Neural cell (in vitro differentiated cells): ENCODE data around the gene EPS8.

ENCODE experiments used
- EP300 ChIP-seq: fragments of 450-650 bp; conservative IDR thresholded peaks from 2 replicates; pipeline ENCODE4 v1.6.1; 2014; ENCODE audit warnings: antibody characterized with exemption, mild to moderate bottlenecking, moderate library complexity; ENCODE audit not compliant: poor library complexity, severe bottlenecking
- POLR2AphosphoS5 ChIP-seq: IDR thresholded peaks from 2 replicates; pipeline ENCODE4 v1.6.1; 2012
- RAD21 ChIP-seq: fragments of 450-650 bp; conservative IDR thresholded peaks from 2 replicates; pipeline ENCODE4 v1.6.1; 2014; ENCODE audit warnings: antibody characterized with exemption, mild to moderate bottlenecking, moderate library complexity
- TF ChIP-seq, protein P1 (sequence below): fragments of 450-650 bp; IDR thresholded peaks from 2 replicates; pipeline ENCODE4 v1.5.1; 2014; ENCODE audit warnings: antibody characterized with exemption, mild to moderate bottlenecking, moderate library complexity; ENCODE audit not compliant: poor library complexity, severe bottlenecking

DNA sequence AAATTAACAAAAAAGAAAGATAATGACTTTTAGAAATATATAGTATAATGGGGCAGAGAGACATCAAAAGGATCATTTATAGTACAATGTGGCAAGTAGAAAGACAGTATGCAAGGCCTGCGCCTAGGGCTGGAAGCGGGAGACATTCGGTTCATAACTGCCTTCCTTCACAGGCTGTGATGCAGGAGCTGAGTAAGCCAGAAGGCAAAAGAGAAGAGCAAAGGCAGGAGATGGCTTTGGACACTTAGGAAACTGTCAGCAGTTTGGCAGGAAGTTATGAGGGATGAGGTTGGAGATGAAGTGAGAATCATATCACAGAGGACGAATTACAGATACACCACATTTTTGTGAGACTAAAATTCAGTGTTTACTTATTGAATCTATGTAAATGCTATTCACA is 97.8 kb downstream of the EPS8 start:
- no peak for TF ChIP-seq POLR2AphosphoS5
- TF ChIP-seq, protein P1, sequence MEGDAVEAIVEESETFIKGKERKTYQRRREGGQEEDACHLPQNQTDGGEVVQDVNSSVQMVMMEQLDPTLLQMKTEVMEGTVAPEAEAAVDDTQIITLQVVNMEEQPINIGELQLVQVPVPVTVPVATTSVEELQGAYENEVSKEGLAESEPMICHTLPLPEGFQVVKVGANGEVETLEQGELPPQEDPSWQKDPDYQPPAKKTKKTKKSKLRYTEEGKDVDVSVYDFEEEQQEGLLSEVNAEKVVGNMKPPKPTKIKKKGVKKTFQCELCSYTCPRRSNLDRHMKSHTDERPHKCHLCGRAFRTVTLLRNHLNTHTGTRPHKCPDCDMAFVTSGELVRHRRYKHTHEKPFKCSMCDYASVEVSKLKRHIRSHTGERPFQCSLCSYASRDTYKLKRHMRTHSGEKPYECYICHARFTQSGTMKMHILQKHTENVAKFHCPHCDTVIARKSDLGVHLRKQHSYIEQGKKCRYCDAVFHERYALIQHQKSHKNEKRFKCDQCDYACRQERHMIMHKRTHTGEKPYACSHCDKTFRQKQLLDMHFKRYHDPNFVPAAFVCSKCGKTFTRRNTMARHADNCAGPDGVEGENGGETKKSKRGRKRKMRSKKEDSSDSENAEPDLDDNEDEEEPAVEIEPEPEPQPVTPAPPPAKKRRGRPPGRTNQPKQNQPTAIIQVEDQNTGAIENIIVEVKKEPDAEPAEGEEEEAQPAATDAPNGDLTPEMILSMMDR = no peak
- no peak for TF ChIP-seq EP300
- TF ChIP-seq RAD21 = no peak
